Measurements from ENCODE around the gene GALNT7.

DNA sequence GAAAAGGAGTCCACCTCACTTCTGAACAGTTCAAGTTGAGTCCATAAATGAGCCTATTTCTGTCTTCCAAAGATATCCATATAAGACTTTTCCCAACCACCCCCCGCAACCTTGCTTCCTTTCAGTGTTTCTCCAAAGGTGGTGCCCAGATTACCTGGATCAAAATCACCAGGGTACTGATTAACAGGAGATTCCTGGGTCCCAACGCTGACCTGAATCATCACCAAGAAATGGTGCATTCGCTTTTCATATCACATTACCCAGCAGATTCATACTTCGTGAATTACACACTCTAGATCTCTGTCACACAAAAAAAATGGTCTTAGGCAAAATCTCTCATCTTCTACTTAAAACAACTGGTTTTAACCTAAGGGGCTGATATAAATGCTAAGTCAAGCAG, 2.1 kb upstream of the GALNT7 start:
- TF ChIP-seq, protein P1, sequence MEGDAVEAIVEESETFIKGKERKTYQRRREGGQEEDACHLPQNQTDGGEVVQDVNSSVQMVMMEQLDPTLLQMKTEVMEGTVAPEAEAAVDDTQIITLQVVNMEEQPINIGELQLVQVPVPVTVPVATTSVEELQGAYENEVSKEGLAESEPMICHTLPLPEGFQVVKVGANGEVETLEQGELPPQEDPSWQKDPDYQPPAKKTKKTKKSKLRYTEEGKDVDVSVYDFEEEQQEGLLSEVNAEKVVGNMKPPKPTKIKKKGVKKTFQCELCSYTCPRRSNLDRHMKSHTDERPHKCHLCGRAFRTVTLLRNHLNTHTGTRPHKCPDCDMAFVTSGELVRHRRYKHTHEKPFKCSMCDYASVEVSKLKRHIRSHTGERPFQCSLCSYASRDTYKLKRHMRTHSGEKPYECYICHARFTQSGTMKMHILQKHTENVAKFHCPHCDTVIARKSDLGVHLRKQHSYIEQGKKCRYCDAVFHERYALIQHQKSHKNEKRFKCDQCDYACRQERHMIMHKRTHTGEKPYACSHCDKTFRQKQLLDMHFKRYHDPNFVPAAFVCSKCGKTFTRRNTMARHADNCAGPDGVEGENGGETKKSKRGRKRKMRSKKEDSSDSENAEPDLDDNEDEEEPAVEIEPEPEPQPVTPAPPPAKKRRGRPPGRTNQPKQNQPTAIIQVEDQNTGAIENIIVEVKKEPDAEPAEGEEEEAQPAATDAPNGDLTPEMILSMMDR (IDR thresholded peaks at IDR 0.05), result no peak
- TF ChIP-seq POLR2AphosphoS5 (IDR thresholded peaks at IDR 0.05; ENCODE audit: low read depth, low read length) (no peak), FOSL2 (IDR thresholded peaks at IDR 0.05; ENCODE audit: borderline replicate concordance, low read depth) (no peak; the same call in 1 of the 2 replicates), GABPA (IDR thresholded peaks at IDR 0.05; ENCODE audit: low read depth) (no peak), JUND (IDR thresholded peaks at IDR 0.05) (no peak), NFIC (IDR thresholded peaks at IDR 0.05; ENCODE audit: borderline replicate concordance) (no peak)
